Common myeloid progenitor, CD34-positive (primary cell): Measurements from ENCODE around the gene TMCC3.

Experiments
- CTCF ChIA-PET: fragments of 350-600 bp; sonication (Branson Sonifier 250); formaldehyde crosslinking; loops from one replicate; lab custom pipeline; 2021; ENCODE audit warnings: antibody characterized with exemption; lab: Charles Lee
- POLR2A ChIA-PET: fragments of 350-600 bp; sonication (Branson Sonifier 250); formaldehyde crosslinking; loops from one replicate; lab custom pipeline; 2021; ENCODE audit warnings: antibody characterized with exemption; lab: Charles Lee
- DNase-seq, 3 donors: peaks; one replicate each; pipeline versions ENCODE4 v3.0.0 to v3.0.0-alpha.2; 2013
- H3K27ac ChIP-seq, 2 experiments: 1 replicate in 1 of 2; 2 replicates in 1 of 2; pipeline ENCODE4 v1.7.0; 2013; ENCODE audit warnings: inconsistent platforms in 2 of 2, low read length in 2 of 2, mild to moderate bottlenecking in 2 of 2, low read depth in 1 of 2, moderate library complexity in 1 of 2; ENCODE audit not compliant: severe bottlenecking in 2 of 2, insufficient read depth in 1 of 2, poor library complexity in 1 of 2
- H3K27me3 ChIP-seq, 5 experiments: replicated peaks in 2 of 5; 1 replicate in 3 of 5; 2 replicates in 2 of 5; pipeline versions ENCODE4 v1.6.1 to v1.7.0; 2013; ENCODE audit warnings: low read length in 4 of 5, mild to moderate bottlenecking in 2 of 5, moderate library complexity in 2 of 5, inconsistent platforms in 1 of 5; ENCODE audit not compliant: insufficient read depth in 5 of 5, control insufficient read depth in 4 of 5
- H3K36me3 ChIP-seq, 4 experiments: 1 replicate in 2 of 4; 2 replicates in 2 of 4; pipeline versions ENCODE4 v1.6.1 to v1.7.0; 2013; ENCODE audit warnings: low read length in 3 of 4, control low read depth in 1 of 4, mild to moderate bottlenecking in 1 of 4; ENCODE audit not compliant: control insufficient read depth in 4 of 4, insufficient read depth in 4 of 4
- H3K4me1 ChIP-seq, 4 experiments: 1 replicate in 3 of 4; 2 replicates in 1 of 4; pipeline versions ENCODE4 v1.6.1 to v1.7.1; 2013; ENCODE audit warnings: low read length in 3 of 4, mild to moderate bottlenecking in 3 of 4, control low read depth in 1 of 4, inconsistent platforms in 1 of 4, moderate library complexity in 1 of 4; ENCODE audit not compliant: control insufficient read depth in 4 of 4, insufficient read depth in 4 of 4; ENCODE audit errors: control extremely low read depth in 1 of 4
- H3K4me3 ChIP-seq, 7 experiments: 1 replicate in 4 of 7; 2 replicates in 3 of 7; pipeline versions ENCODE4 v1.5.1 to v1.7.0; 2013; ENCODE audit warnings: mild to moderate bottlenecking in 7 of 7, low read length in 6 of 7, moderate library complexity in 6 of 7, inconsistent platforms in 2 of 7, low read depth in 2 of 7, control low read depth in 1 of 7; ENCODE audit not compliant: insufficient read depth in 4 of 7, control insufficient read depth in 1 of 7; ENCODE audit errors: extremely low read depth in 1 of 7
- H3K9me3 ChIP-seq, 5 experiments: 1 replicate in 4 of 5; 2 replicates in 1 of 5; pipeline versions ENCODE4 v1.6.1 to v1.7.1; 2013; ENCODE audit warnings: low read length in 4 of 5, mild to moderate bottlenecking in 2 of 5, inconsistent platforms in 1 of 5, low read depth in 1 of 5, moderate library complexity in 1 of 5; ENCODE audit not compliant: control insufficient read depth in 4 of 5, insufficient read depth in 2 of 5; ENCODE audit errors: control extremely low read depth in 1 of 5
- WGBS: methylation state at CpG from one replicate; pipeline ENCODE4 v1.1.5; 2013; ENCODE audit not compliant: insufficient coverage; 5-methylcytosine and 5-hydroxymethylcytosine counted together

The TMCC3 gene

GRCh38 chr12:94566345-94566744 is 84.0 kb downstream of the TMCC3 start:
- WGBS = 55% methylated on average over 4 of the region's 8 CpGs
- no peaks in the 10 kb centered on the region for H3K9me3 ChIP-seq
- DNase-seq = peak; percentile 31 to 87 (median 83)
- H3K4me3 ChIP-seq = no peak overlapping the region
- no peaks in the 10 kb centered on the region for H3K27me3 ChIP-seq
- no peak overlapping the region for H3K27ac ChIP-seq
- POLR2A ChIA-PET = interaction anchor here (0.6 kb wide), 1 partner anchor 1839 kb away, joined by 3 read pairs; no protein-coding TSS in a partner anchor
- CTCF ChIA-PET = interaction anchor here (1.6 kb wide), 1 partner anchor 9 kb away, joined by 3 read pairs; no protein-coding TSS in a partner anchor
- H3K4me1 ChIP-seq = peaks cover 0 to 2% (median 0%) of the 10 kb centered on the region in 4 experiments
- H3K36me3 ChIP-seq = no peaks in the 10 kb centered on the region

DNA sequence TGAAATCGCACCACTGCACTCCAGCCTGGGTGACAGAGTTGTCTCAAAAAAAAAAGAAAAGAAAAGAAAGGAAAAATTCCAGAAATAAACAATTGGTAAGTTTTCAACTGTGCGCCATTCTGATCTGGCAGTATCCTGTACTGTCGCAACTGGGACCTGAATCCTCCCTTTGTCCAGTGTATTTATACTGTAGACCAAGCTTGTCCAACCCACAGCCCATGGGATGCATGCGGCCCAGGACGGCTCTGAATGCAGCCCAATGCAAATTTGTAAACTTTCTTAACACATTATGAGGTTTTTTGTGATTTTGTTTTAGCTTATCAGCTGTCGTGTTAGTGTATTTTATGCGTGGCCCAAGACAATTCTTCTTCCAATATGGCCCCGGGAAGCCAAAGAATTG is 84.7 kb downstream of the TMCC3 start:
- Histone ChIP-seq H3K36me3 (no peaks in the 10 kb centered on the region), H3K9me3 (no peaks in the 10 kb centered on the region), H3K4me3 (no peak overlapping the region), H3K4me1 (peaks cover 0 to 3% (median 1%) of the 10 kb centered on the region in 4 experiments), H3K27ac (no peak overlapping the region), H3K27me3 (no peaks in the 10 kb centered on the region)
- ChIA-PET CTCF (interaction anchor here (1.6 kb wide), 1 partner anchor 8 kb away, joined by 3 read pairs; no protein-coding TSS in a partner anchor), POLR2A (no interaction called here)
- WGBS = 100% methylated on average over 3 of the region's 8 CpGs
- DNase-seq = no peak

GRCh38 chr12:94563286-94563685 is 87.1 kb downstream of the TMCC3 start:
- H3K4me3 ChIP-seq = no peak overlapping the region
- H3K4me1 ChIP-seq = peaks cover 0 to 5% (median 2%) of the 10 kb centered on the region in 4 experiments
- WGBS = 100% methylated on average over 2 of the region's 5 CpGs
- CTCF ChIA-PET = interaction anchor here (0.6 kb wide), 1 partner anchor 1486 kb away, joined by 4 read pairs; no protein-coding TSS in a partner anchor
- no peaks in the 10 kb centered on the region for H3K36me3 ChIP-seq
- DNase-seq = no peak
- POLR2A ChIA-PET = no interaction called here
- H3K9me3 ChIP-seq = no peaks in the 10 kb centered on the region
- no peaks in the 10 kb centered on the region for H3K27me3 ChIP-seq
- H3K27ac ChIP-seq = no peak overlapping the region

- no peak for DNase-seq
- no peaks in the 10 kb centered on the region for H3K9me3 ChIP-seq
- H3K4me1 ChIP-seq = peaks cover 0 to 5% (median 2%) of the 10 kb centered on the region in 4 experiments
- H3K27ac ChIP-seq = no peak overlapping the region
- no peaks in the 10 kb centered on the region for H3K27me3 ChIP-seq
- no peaks in the 10 kb centered on the region for H3K36me3 ChIP-seq
- no peak overlapping the region for H3K4me3 ChIP-seq
- CTCF ChIA-PET = interaction anchor here (1.3 to 1.4 kb wide), 2 partner anchors 12 to 30 kb away, joined by 3 read pairs; no protein-coding TSS in a partner anchor
- POLR2A ChIA-PET = no interaction called here
- WGBS = 93% methylated on average over 8 of the region's 11 CpGs
These were observed 88.4 kb downstream of the TMCC3 start for GRCh38 chr12:94561943-94562411.

DNA sequence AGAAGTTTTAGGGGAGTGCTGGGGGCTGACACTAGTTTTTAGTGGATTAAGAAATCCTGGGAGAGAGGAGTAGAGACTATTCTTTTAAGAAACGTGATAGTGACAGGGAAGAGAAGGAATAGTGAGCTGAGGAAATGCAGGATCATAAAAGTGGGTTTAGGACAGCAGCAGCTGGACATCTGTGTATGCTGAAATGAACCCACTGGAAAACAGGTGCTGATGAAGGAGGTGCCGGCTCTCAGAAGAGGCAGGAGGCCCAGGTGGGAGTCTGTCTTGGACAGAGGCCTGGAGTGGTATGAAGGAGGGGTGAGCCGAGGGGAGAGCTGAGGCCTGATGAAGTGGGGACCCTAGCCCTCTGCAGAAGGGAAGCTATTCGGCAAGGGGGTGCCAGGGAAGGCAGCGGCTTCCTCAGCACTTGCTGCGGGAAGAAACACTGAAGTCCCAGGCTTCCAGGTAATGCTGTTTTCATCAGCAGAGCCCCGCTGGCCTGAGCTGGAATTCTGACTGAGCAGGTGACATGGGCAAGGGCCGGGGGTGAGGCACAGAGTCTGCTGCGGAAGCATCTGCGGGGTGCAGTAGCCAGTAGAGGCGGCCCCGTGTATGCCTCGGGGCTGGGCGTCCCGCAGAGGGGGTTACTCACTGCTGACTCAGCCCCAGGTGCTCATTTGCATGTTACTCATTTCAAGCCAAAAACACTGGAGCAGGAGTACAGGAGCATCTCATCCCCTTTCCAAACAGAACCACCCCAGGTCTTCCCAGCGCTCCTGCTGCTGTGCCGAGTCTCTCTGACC is 89.7 kb downstream of the TMCC3 start:
- no peak overlapping the region for H3K4me3 ChIP-seq
- POLR2A ChIA-PET = no interaction called here
- H3K9me3 ChIP-seq = no peaks in the 10 kb centered on the region
- no peak overlapping the region for H3K27ac ChIP-seq
- DNase-seq = peak in 2 of 3 donors; percentile 59 to 61
- WGBS = 62% methylated on average over 14 of the region's 17 CpGs
- CTCF ChIA-PET = interaction anchor here (0.9 to 1.3 kb wide), 2 partner anchors 10 to 15 kb away, joined by 3 read pairs; no protein-coding TSS in a partner anchor
- peaks cover 0 to 4% (median 1%) of the 10 kb centered on the region in 4 experiments for H3K4me1 ChIP-seq
- no peaks in the 10 kb centered on the region for H3K27me3 ChIP-seq
- no peaks in the 10 kb centered on the region for H3K36me3 ChIP-seq

- no peak for DNase-seq
- ChIA-PET POLR2A (no interaction called here), CTCF (no interaction called here)
These were observed 91.7 kb downstream of the TMCC3 start for GRCh38 chr12:94558612-94559011.

More at GRCh38 chr12:94558612-94559011, 91.7 kb downstream of the TMCC3 start:
- WGBS = 90% methylated on average over 1 of the region's 2 CpGs
- Histone ChIP-seq H3K4me3 (no peak overlapping the region), H3K27me3 (no peaks in the 10 kb centered on the region), H3K27ac (no peak overlapping the region), H3K9me3 (no peaks in the 10 kb centered on the region), H3K4me1 (peaks cover 0 to 4% (median 1%) of the 10 kb centered on the region in 4 experiments), H3K36me3 (no peaks in the 10 kb centered on the region)
